Neuronal stem cell (in vitro differentiated cells): ENCODE measurements around the gene TMEM121.
A peak's percentile ranks its signal among the peaks of the same experiment; 100 is the strongest.

Source experiments
- DNase-seq: peaks from one replicate; pipeline ENCODE4 v3.0.0-alpha.2; 2013; ENCODE audit warnings: low spot score
- H2AFZ ChIP-seq: one replicate; pipeline ENCODE4 v1.6.1; 2013; ENCODE audit warnings: mild to moderate bottlenecking, low read length, inconsistent platforms
- H2AK5ac ChIP-seq: 2 replicates; pipeline ENCODE4 v1.6.1; 2013; ENCODE audit warnings: low read depth, mild to moderate bottlenecking, inconsistent platforms, low read length, moderate library complexity, mixed read lengths
- H2BK120ac ChIP-seq: 2 replicates; pipeline ENCODE4 v1.6.1; 2013; ENCODE audit warnings: low read depth, mild to moderate bottlenecking, inconsistent platforms, low read length, moderate library complexity, mixed read lengths
- H2BK12ac ChIP-seq: one replicate; pipeline ENCODE4 v1.6.1; 2013; ENCODE audit warnings: low read length, inconsistent platforms
- H2BK15ac ChIP-seq: 2 replicates; pipeline ENCODE4 v1.6.1; 2013; ENCODE audit warnings: mild to moderate bottlenecking, low read length, inconsistent platforms, mixed read lengths
- H2BK5ac ChIP-seq: one replicate; pipeline ENCODE4 v1.6.1; 2013; ENCODE audit warnings: inconsistent platforms, mild to moderate bottlenecking, low read length, moderate library complexity
- H3K14ac ChIP-seq: one replicate; pipeline ENCODE4 v1.6.1; 2013; ENCODE audit warnings: low read length, inconsistent platforms
- H3K18ac ChIP-seq: 2 replicates; pipeline ENCODE4 v1.6.1; 2013; ENCODE audit warnings: low read length, inconsistent platforms
- H3K23ac ChIP-seq: 2 replicates; pipeline ENCODE4 v1.6.1; 2013; ENCODE audit warnings: low read depth, mild to moderate bottlenecking, mixed read lengths, low read length, inconsistent platforms; ENCODE audit not compliant: poor library complexity
- H3K27ac ChIP-seq: replicated peaks from 3 replicates; pipeline ENCODE4 v1.5.1; 2013; ENCODE audit warnings: low read length, inconsistent platforms
- H3K27me3 ChIP-seq, 3 experiments: 2 replicates each; pipeline ENCODE4 v1.6.1; 2013; ENCODE audit warnings: low read length in 3 of 3, mild to moderate bottlenecking in 2 of 3, inconsistent platforms in 1 of 3, low read depth in 1 of 3, mixed read lengths in 1 of 3, moderate library complexity in 1 of 3; ENCODE audit not compliant: control insufficient read depth in 3 of 3, insufficient read depth in 3 of 3
- H3K36me3 ChIP-seq, 2 donors: replicated peaks in 1 of 2; 2 replicates each; pipeline ENCODE4 v1.6.1; 2013; ENCODE audit warnings: low read length in 2 of 2; ENCODE audit not compliant: control insufficient read depth in 2 of 2, insufficient read depth in 2 of 2
- H3K4ac ChIP-seq: 2 replicates; pipeline ENCODE4 v1.6.1; 2013; ENCODE audit warnings: inconsistent platforms, mild to moderate bottlenecking, low read length, moderate library complexity
- H3K4me1 ChIP-seq, 2 donors: 1 replicate in 1 of 2; 2 replicates in 1 of 2; pipeline ENCODE4 v1.6.1; 2013; ENCODE audit warnings: low read length in 2 of 2, low read depth in 1 of 2; ENCODE audit not compliant: control insufficient read depth in 2 of 2, insufficient read depth in 1 of 2
- H3K4me2 ChIP-seq: one replicate; pipeline ENCODE4 v1.6.1; 2013; ENCODE audit warnings: mild to moderate bottlenecking, low read length, inconsistent platforms; ENCODE audit not compliant: insufficient read depth, poor library complexity, severe bottlenecking
- H3K4me3 ChIP-seq, 2 donors: 2 replicates each; pipeline ENCODE4 v1.5.1; 2013; ENCODE audit warnings: low read length in 2 of 2, mild to moderate bottlenecking in 2 of 2, inconsistent platforms in 1 of 2, moderate library complexity in 1 of 2
- H3K79me1 ChIP-seq: one replicate; pipeline ENCODE4 v1.6.1; 2013; ENCODE audit warnings: low read depth, mild to moderate bottlenecking, inconsistent platforms, low read length, moderate library complexity
- H3K9ac ChIP-seq: one replicate; pipeline ENCODE4 v1.6.1; 2013; ENCODE audit warnings: mild to moderate bottlenecking, low read depth, low read length, inconsistent platforms; ENCODE audit not compliant: poor library complexity
- H3K9me3 ChIP-seq, 2 donors: replicated peaks in 1 of 2; 2 replicates each; pipeline versions ENCODE3 to v1.6.1; 2013; ENCODE audit warnings: low read length in 2 of 2, mild to moderate bottlenecking in 2 of 2, inconsistent platforms in 1 of 2, low read depth in 1 of 2, mixed read lengths in 1 of 2, moderate library complexity in 1 of 2; ENCODE audit not compliant: control insufficient read depth in 2 of 2, insufficient read depth in 1 of 2
- H4K8ac ChIP-seq: one replicate; pipeline ENCODE4 v1.6.1; 2013; ENCODE audit warnings: low read depth, mild to moderate bottlenecking, inconsistent platforms, low read length, moderate library complexity
- H4K91ac ChIP-seq: one replicate; pipeline ENCODE4 v1.6.1; 2013; ENCODE audit warnings: low read length, low read depth, mild to moderate bottlenecking, inconsistent platforms; ENCODE audit not compliant: poor library complexity
- WGBS, 2 donors: extraction: QIAGEN DNeasy Blood & Tissue Kit; methylation state at CpG; one replicate each; pipeline ENCODE4 v1.1.7; 2013; ENCODE audit warnings: missing lambda C conversion rate in 2 of 2, mixed read lengths in 1 of 2; ENCODE audit not compliant: insufficient read length in 2 of 2, insufficient replicate concordance in 1 of 2; ENCODE audit errors: extremely low coverage in 2 of 2; 5-methylcytosine and 5-hydroxymethylcytosine counted together

The TMEM121 gene

GRCh38 chr14:105483300-105484068 lies 42.9 kb upstream of the TMEM121 start:
- H2AFZ ChIP-seq, result peak overlapping the region; percentile 20
- H3K36me3 ChIP-seq, result no peaks in the 10 kb centered on the region
- peak overlapping the region; percentile 97 for H2BK12ac ChIP-seq
- peak overlapping the region; percentile 83 for H2BK5ac ChIP-seq
- H3K79me1 ChIP-seq, result no peaks in the 10 kb centered on the region
- peaks cover 57 to 62% of the 10 kb centered on the region in 2 donors for H3K4me1 ChIP-seq
- H3K14ac ChIP-seq, result peak overlapping the region; percentile 31
- no peak overlapping the region for H3K23ac ChIP-seq
- peak overlapping the region; percentile 33 for H3K18ac ChIP-seq
- peak overlapping the region; percentile 74 for H3K9ac ChIP-seq
- no CpG with 5 or more reads among the region's 18 CpGs for WGBS, 2 donors
- H3K9me3 ChIP-seq, result peaks cover 0 to 6% of the 10 kb centered on the region in 2 donors
- peak overlapping the region; percentile 77 for H2AK5ac ChIP-seq
- peak overlapping the region; percentile 90 for H3K4ac ChIP-seq
- H3K27me3 ChIP-seq, result peaks cover 0 to 49% (median 21%) of the 10 kb centered on the region in 3 experiments
- no peak overlapping the region for H3K4me2 ChIP-seq
- H2BK120ac ChIP-seq, result no peak overlapping the region
- peak overlapping the region; percentile 59 for H4K91ac ChIP-seq
- no peak overlapping the region for H3K27ac ChIP-seq
- H2BK15ac ChIP-seq, result peak overlapping the region; percentile 60
- peak overlapping the region; percentile 19 for H4K8ac ChIP-seq
- no peak for DNase-seq
- H3K4me3 ChIP-seq, result no peak overlapping the region

GRCh38 chr14:105484069-105484996 lies 42.0 kb upstream of the TMEM121 start:
- H3K4me3 ChIP-seq, result peak overlapping the region in 1 of 2 donors; percentile 38
- DNase-seq, result no peak
- H4K91ac ChIP-seq, result peak overlapping the region; percentile 2
- H3K27me3 ChIP-seq, result peaks cover 0 to 41% (median 17%) of the 10 kb centered on the region in 3 experiments
- peak overlapping the region; percentile 97 for H2AK5ac ChIP-seq
- peaks cover 0 to 6% of the 10 kb centered on the region in 2 donors for H3K9me3 ChIP-seq
- H3K18ac ChIP-seq, result peak overlapping the region; percentile 97
- H4K8ac ChIP-seq, result peak overlapping the region; percentile 19
- H3K4me1 ChIP-seq, result peaks cover 61 to 71% of the 10 kb centered on the region in 2 donors
- H2AFZ ChIP-seq, result peak overlapping the region; percentile 20
- peak overlapping the region; percentile 83 for H2BK5ac ChIP-seq
- no peaks in the 10 kb centered on the region for H3K36me3 ChIP-seq
- peak overlapping the region; percentile 97 for H2BK15ac ChIP-seq
- peak overlapping the region; percentile 48 for H2BK120ac ChIP-seq
- no peak overlapping the region for H3K27ac ChIP-seq
- peak overlapping the region; percentile 40 for H3K14ac ChIP-seq
- peak overlapping the region; percentile 49 for H3K23ac ChIP-seq
- peak overlapping the region; percentile 38 for H3K9ac ChIP-seq
- whole genome bisulfite sequencing, 2 donors, result no CpG with 5 or more reads among the region's 20 CpGs
- H2BK12ac ChIP-seq, result peak overlapping the region; percentile 91
- H3K79me1 ChIP-seq, result no peaks in the 10 kb centered on the region
- H3K4me2 ChIP-seq, result peak overlapping the region; percentile 31
- no peak overlapping the region for H3K4ac ChIP-seq

- H4K91ac ChIP-seq, result peak overlapping the region; percentile 2
- no peak for DNase-seq
- peak overlapping the region; percentile 97 for H2BK15ac ChIP-seq
- peak overlapping the region; percentile 89 for H3K4ac ChIP-seq
- H3K18ac ChIP-seq, result peak overlapping the region; percentile 97
- no peak overlapping the region for H3K4me3 ChIP-seq
- no peaks in the 10 kb centered on the region for H3K36me3 ChIP-seq
- no CpG with 5 or more reads among the region's 16 CpGs for WGBS, 2 donors
- H3K4me2 ChIP-seq, result no peak overlapping the region
- no peak overlapping the region for H3K9ac ChIP-seq
- peaks cover under 1% of the 10 kb centered on the region for H3K79me1 ChIP-seq
- H4K8ac ChIP-seq, result no peak overlapping the region
- H3K27ac ChIP-seq, result no peak overlapping the region
- peak overlapping the region; percentile 40 for H3K14ac ChIP-seq
- peaks cover 58 to 72% of the 10 kb centered on the region in 2 donors for H3K4me1 ChIP-seq
- peak overlapping the region; percentile 48 for H2BK120ac ChIP-seq
- H3K9me3 ChIP-seq, result peaks cover 0 to under 1% of the 10 kb centered on the region in 2 donors
- peaks cover 0 to 34% (median 10%) of the 10 kb centered on the region in 3 experiments for H3K27me3 ChIP-seq
- peak overlapping the region; percentile 97 for H2AK5ac ChIP-seq
- no peak overlapping the region for H2AFZ ChIP-seq
- H2BK12ac ChIP-seq, result no peak overlapping the region
- peak overlapping the region; percentile 85 for H2BK5ac ChIP-seq
- H3K23ac ChIP-seq, result no peak overlapping the region
Observed at GRCh38 chr14:105484997-105485393, 41.4 kb upstream of the TMEM121 start.
